ENCODE measurements around the gene SENP2. TPM values are rescaled to one million over a fixed set of nuclear protein-coding genes. Genes with fewer than 3 reads are reported as not detected.
A peak's percentile ranks its signal among the peaks of the same experiment; 100 is the strongest.
"Not testable (repeated sequence)": the region's sequence is repeated elsewhere in the genome, so short reads cannot be mapped to it uniquely, and the experiment has no call there.

SENP2 gene
- total RNA-seq, 2 experiments from 2014 or later: 35.2 to 36.4 TPM

- peaks cover 20% of the 10 kb centered on the region for H3K4me1 Mint-ChIP-seq
- peaks cover 20% of the 10 kb centered on the region for H3K36me3 Mint-ChIP-seq
- H3K27ac Mint-ChIP-seq: peak overlapping the region; percentile 66
- no peak overlapping the region for H3K4me3 Mint-ChIP-seq
- H3K27me3 Mint-ChIP-seq: no peaks in the 10 kb centered on the region
- no peak for DNase-seq
- no peaks in the 10 kb centered on the region for H3K9me3 Mint-ChIP-seq
Measured at GRCh38 chr3:185629554-185630181, 43.6 kb downstream of the SENP2 start.

- Mint-ChIP-seq H3K27me3 (no peaks in the 10 kb centered on the region), H3K4me1 (peaks cover 20% of the 10 kb centered on the region), H3K36me3 (peaks cover 20% of the 10 kb centered on the region), H3K4me3 (no peak overlapping the region), H3K9me3 (no peaks in the 10 kb centered on the region), H3K27ac (peak overlapping the region; percentile 66)
- no peak for DNase-seq
Measured at GRCh38 chr3:185630182-185630622, 44.1 kb downstream of the SENP2 start.

- DNase-seq: no peak
- H3K27me3 Mint-ChIP-seq: no peaks in the 10 kb centered on the region
- H3K27ac Mint-ChIP-seq: peak overlapping the region; percentile 23
- peaks cover 20% of the 10 kb centered on the region for H3K36me3 Mint-ChIP-seq
- H3K4me3 Mint-ChIP-seq: no peak overlapping the region
- H3K9me3 Mint-ChIP-seq: no peaks in the 10 kb centered on the region
- peaks cover 19% of the 10 kb centered on the region for H3K4me1 Mint-ChIP-seq
Measured at GRCh38 chr3:185631108-185631507, 45.0 kb downstream of the SENP2 start.

GRCh38 chr3:185631508-185632206, 45.6 kb downstream of the SENP2 start:
- Mint-ChIP-seq H3K27me3 (no peaks in the 10 kb centered on the region), H3K4me3 (no peak overlapping the region), H3K9me3 (no peaks in the 10 kb centered on the region), H3K36me3 (peaks cover 20% of the 10 kb centered on the region), H3K4me1 (peaks cover 18% of the 10 kb centered on the region), H3K27ac (peak overlapping the region; percentile 51)
- no peak for DNase-seq

DNA sequence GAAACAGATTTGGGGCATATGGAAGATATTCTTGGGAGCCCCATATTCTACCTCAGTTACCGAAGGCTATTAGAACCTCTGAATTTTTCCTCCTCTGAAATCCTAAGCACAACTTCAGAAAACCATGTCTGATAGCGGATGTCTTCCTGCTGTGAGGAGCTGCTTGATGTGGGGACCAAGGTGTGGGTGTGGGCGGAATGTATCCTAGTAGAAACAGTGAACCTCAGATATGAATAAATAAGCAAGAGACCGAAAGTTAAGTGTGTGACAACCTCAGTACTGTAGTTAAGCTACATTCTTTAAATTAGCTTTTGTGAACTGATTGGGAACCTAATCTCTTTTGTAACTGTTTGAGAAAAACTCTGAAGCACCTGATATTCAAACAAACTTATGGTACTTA, 46.9 kb downstream of the SENP2 start:
- DNase-seq: peak; percentile 9
- no peaks in the 10 kb centered on the region for H3K9me3 Mint-ChIP-seq
- H3K27me3 Mint-ChIP-seq: no peaks in the 10 kb centered on the region
- H3K27ac Mint-ChIP-seq: peak overlapping the region; percentile 61
- H3K4me3 Mint-ChIP-seq: no peak overlapping the region
- H3K36me3 Mint-ChIP-seq: peaks cover 13% of the 10 kb centered on the region
- H3K4me1 Mint-ChIP-seq: peaks cover 18% of the 10 kb centered on the region

DNA sequence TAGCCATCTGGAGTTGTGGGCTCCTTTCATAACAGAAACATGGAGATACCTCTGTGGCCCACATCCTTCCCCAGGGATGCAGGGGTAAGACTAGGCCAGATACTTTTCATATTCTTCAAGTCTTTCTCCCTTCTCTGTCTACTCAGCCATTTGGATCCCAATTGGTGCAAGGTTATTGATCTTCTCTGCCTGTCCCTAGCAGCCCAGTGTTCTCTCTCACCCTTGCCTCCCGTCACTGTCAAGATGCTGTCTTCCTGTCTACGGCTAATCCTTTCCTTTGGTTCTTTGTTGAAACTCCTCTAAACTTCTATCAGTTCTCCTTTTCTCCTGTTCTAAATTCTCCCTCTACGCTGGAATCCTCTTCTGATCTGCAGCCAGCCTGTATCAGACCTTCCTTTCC, 51.3 kb downstream of the SENP2 start:
- no peak for DNase-seq
- H3K4me3 Mint-ChIP-seq: no peak overlapping the region
- H3K27me3 Mint-ChIP-seq: no peaks in the 10 kb centered on the region
- no peaks in the 10 kb centered on the region for H3K36me3 Mint-ChIP-seq
- H3K4me1 Mint-ChIP-seq: peaks cover 18% of the 10 kb centered on the region
- H3K27ac Mint-ChIP-seq: no peak overlapping the region
- H3K9me3 Mint-ChIP-seq: no peaks in the 10 kb centered on the region

DNA sequence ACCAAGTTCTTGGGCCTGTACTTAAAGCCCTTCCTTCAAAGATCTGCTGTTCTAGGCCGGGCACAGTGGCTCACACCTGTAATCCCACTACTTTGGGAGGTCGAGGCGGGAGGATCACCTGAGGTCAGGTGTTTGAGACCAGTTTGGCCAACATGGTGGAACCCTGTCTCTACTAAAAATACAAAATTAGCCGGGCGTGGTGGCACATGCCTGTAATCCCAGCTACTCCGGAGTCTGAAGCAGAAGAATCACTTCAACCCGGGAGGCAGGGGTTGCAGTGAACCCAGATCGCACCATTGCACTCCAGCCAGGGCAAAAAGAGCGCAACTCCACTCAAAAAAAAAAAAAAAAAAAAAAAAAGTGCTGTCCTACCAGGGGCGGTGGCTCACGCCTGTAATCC, 52.6 kb downstream of the SENP2 start:
- H3K9me3 Mint-ChIP-seq, H3K4me3 Mint-ChIP-seq, H3K36me3 Mint-ChIP-seq, DNase-seq, H3K4me1 Mint-ChIP-seq, H3K27ac Mint-ChIP-seq, H3K27me3 Mint-ChIP-seq: not testable (repeated sequence)

DNA sequence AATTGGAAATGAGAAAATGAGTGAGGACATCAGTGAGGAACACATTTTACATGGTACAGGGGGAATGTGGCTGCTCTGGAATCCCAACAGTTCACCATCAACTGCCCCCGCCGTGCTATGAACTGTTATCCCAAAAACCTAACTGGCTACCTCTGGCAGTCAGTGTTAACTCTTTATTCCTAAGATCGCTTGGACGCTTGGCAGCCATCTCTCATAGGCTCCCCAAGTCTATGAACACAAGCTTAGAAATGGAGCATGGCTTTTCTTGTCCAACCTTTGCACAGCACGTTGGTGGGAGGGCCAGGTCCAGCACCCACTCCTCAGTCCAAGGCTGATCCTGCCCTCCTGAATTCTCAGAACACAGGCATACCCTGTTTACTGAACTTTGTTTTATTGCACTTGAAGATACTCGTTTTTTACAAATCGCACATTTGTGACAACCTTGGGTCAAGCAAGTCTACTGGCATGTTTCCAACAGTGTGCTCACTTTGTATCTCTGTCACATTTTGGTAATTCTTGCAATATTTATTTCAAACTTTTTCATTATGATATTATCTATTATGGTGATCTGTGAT, 53.6 kb downstream of the SENP2 start:
- H3K4me1 Mint-ChIP-seq: peaks cover 6% of the 10 kb centered on the region
- H3K27ac Mint-ChIP-seq: no peak overlapping the region
- H3K9me3 Mint-ChIP-seq: no peaks in the 10 kb centered on the region
- DNase-seq: no peak
- H3K4me3 Mint-ChIP-seq: no peak overlapping the region
- H3K27me3 Mint-ChIP-seq: no peaks in the 10 kb centered on the region
- H3K36me3 Mint-ChIP-seq: no peaks in the 10 kb centered on the region

- H3K4me1 Mint-ChIP-seq: peaks cover 4% of the 10 kb centered on the region
- H3K9me3 Mint-ChIP-seq: no peaks in the 10 kb centered on the region
- no peaks in the 10 kb centered on the region for H3K36me3 Mint-ChIP-seq
- no peaks in the 10 kb centered on the region for H3K27me3 Mint-ChIP-seq
- no peak overlapping the region for H3K27ac Mint-ChIP-seq
- DNase-seq: no peak
- H3K4me3 Mint-ChIP-seq: no peak overlapping the region
Measured at GRCh38 chr3:185640308-185640707, 54.2 kb downstream of the SENP2 start.

DNA sequence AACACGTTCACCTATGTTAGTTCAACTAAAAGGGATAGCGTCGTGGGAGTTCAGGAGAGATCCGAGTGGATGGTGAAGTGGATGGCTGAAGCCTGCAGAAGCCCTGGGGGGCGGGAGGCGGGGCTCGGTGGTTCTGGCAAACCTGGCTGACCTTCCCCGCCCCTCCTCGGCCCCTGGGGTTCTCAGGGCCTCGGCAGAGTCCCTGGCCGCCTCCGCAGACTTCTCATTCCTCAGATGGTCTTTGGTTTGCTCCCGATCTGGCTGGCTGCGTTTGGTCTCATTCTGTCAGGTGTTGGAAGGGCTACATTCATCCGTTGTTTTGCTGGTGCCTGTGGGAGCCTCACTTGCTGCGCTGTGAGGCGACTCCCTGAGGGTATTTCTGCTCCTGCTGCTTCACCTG, 59.1 kb downstream of the SENP2 start:
- not testable (repeated sequence) for H3K27ac Mint-ChIP-seq, H3K4me1 Mint-ChIP-seq, DNase-seq, H3K36me3 Mint-ChIP-seq, H3K4me3 Mint-ChIP-seq, H3K9me3 Mint-ChIP-seq
- peaks cover 11% of the 10 kb centered on the region for H3K27me3 Mint-ChIP-seq

GRCh38 chr3:185645596-185646381, 59.7 kb downstream of the SENP2 start:
- Mint-ChIP-seq H3K4me3 (no peak overlapping the region), H3K27ac (no peak overlapping the region), H3K4me1 (no peaks in the 10 kb centered on the region), H3K36me3 (no peaks in the 10 kb centered on the region), H3K9me3 (no peaks in the 10 kb centered on the region), H3K27me3 (peaks cover 11% of the 10 kb centered on the region)
- no peak for DNase-seq

- Mint-ChIP-seq H3K36me3 (no peaks in the 10 kb centered on the region), H3K27me3 (peaks cover 11% of the 10 kb centered on the region), H3K4me1 (no peaks in the 10 kb centered on the region), H3K9me3 (no peaks in the 10 kb centered on the region), H3K27ac (no peak overlapping the region), H3K4me3 (no peak overlapping the region)
- no peak for DNase-seq
Measured at GRCh38 chr3:185646382-185647133, 60.5 kb downstream of the SENP2 start.

DNA sequence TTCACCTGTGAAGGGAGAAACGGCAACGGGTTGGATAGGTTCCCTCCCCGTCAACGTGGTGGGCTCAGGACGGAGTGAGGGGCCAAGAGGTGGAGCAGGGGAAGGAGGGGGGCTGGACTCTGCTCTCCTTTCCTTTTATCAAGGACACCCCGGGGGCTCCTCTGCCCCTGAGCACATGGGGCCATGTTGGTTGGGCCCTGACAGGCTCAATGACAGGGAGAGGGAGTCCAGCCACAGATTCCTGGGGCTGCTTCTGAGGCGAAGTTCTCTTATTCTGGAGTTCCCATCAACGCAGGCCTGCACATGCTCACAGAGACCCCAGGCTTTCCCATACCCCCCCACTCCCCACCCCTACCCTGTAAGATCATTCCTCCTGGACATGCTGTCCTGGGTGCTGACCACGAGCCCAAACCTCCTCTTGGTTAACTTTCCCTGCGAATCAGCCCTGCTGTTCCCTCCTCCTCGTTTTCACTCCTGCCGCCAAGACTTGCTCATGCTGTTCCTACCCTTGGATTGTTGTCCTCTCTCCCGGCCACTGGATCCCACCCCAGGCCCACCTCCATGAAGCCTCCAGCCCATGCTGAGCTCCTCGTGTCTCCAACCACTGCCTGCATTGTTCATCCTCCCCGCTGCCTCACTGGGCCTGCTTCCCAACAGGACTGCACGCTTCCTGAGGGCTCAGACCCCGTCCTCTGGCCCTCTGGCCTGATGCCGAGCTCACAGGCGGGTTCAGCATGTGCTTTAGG, 61.2 kb downstream of the SENP2 start:
- no peaks in the 10 kb centered on the region for H3K36me3 Mint-ChIP-seq
- no peak overlapping the region for H3K4me3 Mint-ChIP-seq
- H3K27ac Mint-ChIP-seq: no peak overlapping the region
- no peaks in the 10 kb centered on the region for H3K9me3 Mint-ChIP-seq
- no peaks in the 10 kb centered on the region for H3K4me1 Mint-ChIP-seq
- no peak for DNase-seq
- peaks cover 11% of the 10 kb centered on the region for H3K27me3 Mint-ChIP-seq

- H3K27me3 Mint-ChIP-seq: peaks cover 11% of the 10 kb centered on the region
- H3K4me3 Mint-ChIP-seq: no peak overlapping the region
- H3K27ac Mint-ChIP-seq: no peak overlapping the region
- no peaks in the 10 kb centered on the region for H3K9me3 Mint-ChIP-seq
- H3K36me3 Mint-ChIP-seq: no peaks in the 10 kb centered on the region
- no peak for DNase-seq
- H3K4me1 Mint-ChIP-seq: no peaks in the 10 kb centered on the region
Measured at GRCh38 chr3:185647880-185648210, 61.8 kb downstream of the SENP2 start.
